DND-41 (cell line): Measurements from ENCODE around the gene C3orf62.

Source experiments
- ATAC-seq: fragments of 200-7000 bp; cut with Tn5 transposase; 3 replicates; pipeline ENCODE4 v1.9.1; 2021; ENCODE audit warnings: low read depth; ENCODE audit not compliant: insufficient read depth
- DNase-seq: peaks from one replicate; pipeline ENCODE4 v3.0.0-alpha.2; 2020
- H2AFZ ChIP-seq: 2 replicates; pipeline ENCODE4 v1.6.0; 2012; ENCODE audit warnings: low read depth, low read length
- H3K27ac ChIP-seq: 2 replicates; pipeline ENCODE4 v1.5.1; 2012; ENCODE audit warnings: low read length, inconsistent platforms
- H3K27me3 ChIP-seq: fragments of 200-600 bp; sonication (generic); 2 replicates; pipeline ENCODE4 v1.6.0; 2012; ENCODE audit warnings: low read length, mild to moderate bottlenecking, inconsistent platforms; ENCODE audit not compliant: insufficient read depth, poor library complexity
- H3K36me3 ChIP-seq: 2 replicates; pipeline ENCODE4 v1.5.1; 2012; ENCODE audit warnings: low read length, inconsistent platforms; ENCODE audit not compliant: insufficient read depth
- H3K4me1 ChIP-seq: 2 replicates; pipeline ENCODE4 v1.5.1; 2012; ENCODE audit warnings: mild to moderate bottlenecking, low read length; ENCODE audit not compliant: insufficient read depth
- H3K4me2 ChIP-seq: 2 replicates; pipeline ENCODE4 v1.6.0; 2012; ENCODE audit warnings: mild to moderate bottlenecking, moderate library complexity, low read length, inconsistent platforms; ENCODE audit not compliant: insufficient read depth
- H3K4me3 ChIP-seq, 2 experiments: fragments of 200-600 bp in 1 of 2; shearing (Covaris generic) in 1 of 2; 2 replicates each; pipeline ENCODE4 v1.5.1; 2012 to 2016; ENCODE audit warnings: inconsistent platforms in 2 of 2, low read length in 2 of 2, mild to moderate bottlenecking in 2 of 2, low read depth in 1 of 2, moderate library complexity in 1 of 2
- H3K79me2 ChIP-seq: 2 replicates; pipeline ENCODE4 v1.6.0; 2012; ENCODE audit warnings: low read length, inconsistent platforms; ENCODE audit not compliant: insufficient read depth
- H3K9ac ChIP-seq: 2 replicates; pipeline ENCODE4 v1.6.0; 2012; ENCODE audit warnings: low read depth, mild to moderate bottlenecking, inconsistent platforms, low read length, moderate library complexity
- H3K9me3 ChIP-seq: 2 replicates; pipeline ENCODE4 v1.5.1; 2012; ENCODE audit warnings: low read length, moderate library complexity, mild to moderate bottlenecking, inconsistent platforms; ENCODE audit not compliant: insufficient read depth, severe bottlenecking
- H4K20me1 ChIP-seq: 2 replicates; pipeline ENCODE4 v1.6.0; 2012; ENCODE audit warnings: low read length; ENCODE audit not compliant: insufficient read depth
- EZH2 ChIP-seq: IDR thresholded peaks from 3 replicates; pipeline ENCODE4 v1.6.1; 2012; ENCODE audit warnings: borderline replicate concordance, low read depth, mild to moderate bottlenecking, moderate library complexity, low read length, inconsistent platforms; ENCODE audit not compliant: severe bottlenecking
- TF ChIP-seq, protein P1 (sequence below): IDR thresholded peaks from 2 replicates; pipeline ENCODE4 v1.5.1; 2012; ENCODE audit warnings: borderline replicate concordance, low read length, moderate library complexity, mild to moderate bottlenecking; ENCODE audit not compliant: poor library complexity, severe bottlenecking; ENCODE audit errors: extremely low read depth

The C3orf62 gene

DNA sequence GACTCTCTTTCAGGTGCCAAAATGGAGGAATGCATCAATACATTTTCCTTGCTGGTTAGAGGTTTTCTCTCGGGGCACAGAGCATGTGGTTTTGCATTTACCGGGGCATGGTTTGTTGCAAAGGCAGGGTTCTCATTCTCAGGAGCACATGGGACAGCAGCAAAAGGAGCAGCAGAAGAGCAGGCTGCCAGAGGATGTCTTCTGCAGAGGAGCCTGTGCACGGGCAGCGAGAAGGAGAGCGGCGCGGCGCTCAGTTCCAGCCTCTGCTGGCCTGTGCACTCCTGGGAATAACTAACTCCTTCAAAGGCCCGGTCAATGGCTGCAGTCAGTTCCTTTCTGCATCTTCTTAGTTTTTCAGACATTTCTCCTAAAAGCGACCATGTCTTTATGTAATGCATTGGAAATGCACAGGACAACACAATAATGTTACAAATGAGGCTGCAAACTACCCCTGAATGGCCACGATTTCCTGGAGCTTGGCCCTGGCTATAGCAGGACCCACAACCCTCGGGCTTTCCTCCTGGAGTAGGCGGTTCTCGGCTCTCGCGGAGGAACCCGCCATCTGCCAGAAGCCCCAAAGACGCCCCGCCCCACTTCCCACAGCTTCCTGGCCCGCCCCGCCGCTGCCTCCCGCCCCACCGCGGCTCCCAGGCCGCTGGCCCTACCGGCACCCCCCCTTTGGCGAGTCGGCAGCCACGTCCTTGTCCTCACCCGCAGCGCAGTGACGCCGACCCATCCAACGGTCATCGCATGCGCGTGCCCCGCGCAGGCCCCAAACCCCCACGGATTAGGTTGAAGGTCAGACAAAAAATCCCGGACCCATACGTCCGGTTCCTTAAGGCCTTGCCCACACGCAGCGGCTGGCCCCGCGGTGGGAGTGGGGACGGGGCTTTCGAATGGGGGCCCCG is at the start of gene C3orf62:
Gene C3orf62 (minus strand): TSS at position 758 of the 908 bp plus-strand sequence. CDS start 360 bp downstream, at position 398.
- H4K20me1 ChIP-seq = no peaks in the 10 kb centered on the region
- H3K79me2 ChIP-seq = no peaks in the 10 kb centered on the region
- H3K27me3 ChIP-seq = no peaks in the 10 kb centered on the region
- no peak for ATAC-seq
- H2AFZ ChIP-seq = no peak within 1 kb of the TSS
- H3K36me3 ChIP-seq = peaks cover 62% of the 10 kb centered on the region
- H3K4me1 ChIP-seq = no peaks in the 10 kb centered on the region
- no peak within 1 kb of the TSS for H3K9ac ChIP-seq
- peak; percentile 13 for DNase-seq
- no peak within 1 kb of the TSS for H3K4me2 ChIP-seq
- H3K9me3 ChIP-seq = no peaks in the 10 kb centered on the region
- no peak within 1 kb of the TSS for H3K4me3 ChIP-seq
- no peak within 1 kb of the TSS for H3K27ac ChIP-seq
- no peak for TF ChIP-seq EZH2
- TF ChIP-seq, protein P1, sequence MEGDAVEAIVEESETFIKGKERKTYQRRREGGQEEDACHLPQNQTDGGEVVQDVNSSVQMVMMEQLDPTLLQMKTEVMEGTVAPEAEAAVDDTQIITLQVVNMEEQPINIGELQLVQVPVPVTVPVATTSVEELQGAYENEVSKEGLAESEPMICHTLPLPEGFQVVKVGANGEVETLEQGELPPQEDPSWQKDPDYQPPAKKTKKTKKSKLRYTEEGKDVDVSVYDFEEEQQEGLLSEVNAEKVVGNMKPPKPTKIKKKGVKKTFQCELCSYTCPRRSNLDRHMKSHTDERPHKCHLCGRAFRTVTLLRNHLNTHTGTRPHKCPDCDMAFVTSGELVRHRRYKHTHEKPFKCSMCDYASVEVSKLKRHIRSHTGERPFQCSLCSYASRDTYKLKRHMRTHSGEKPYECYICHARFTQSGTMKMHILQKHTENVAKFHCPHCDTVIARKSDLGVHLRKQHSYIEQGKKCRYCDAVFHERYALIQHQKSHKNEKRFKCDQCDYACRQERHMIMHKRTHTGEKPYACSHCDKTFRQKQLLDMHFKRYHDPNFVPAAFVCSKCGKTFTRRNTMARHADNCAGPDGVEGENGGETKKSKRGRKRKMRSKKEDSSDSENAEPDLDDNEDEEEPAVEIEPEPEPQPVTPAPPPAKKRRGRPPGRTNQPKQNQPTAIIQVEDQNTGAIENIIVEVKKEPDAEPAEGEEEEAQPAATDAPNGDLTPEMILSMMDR = no peak

DNA sequence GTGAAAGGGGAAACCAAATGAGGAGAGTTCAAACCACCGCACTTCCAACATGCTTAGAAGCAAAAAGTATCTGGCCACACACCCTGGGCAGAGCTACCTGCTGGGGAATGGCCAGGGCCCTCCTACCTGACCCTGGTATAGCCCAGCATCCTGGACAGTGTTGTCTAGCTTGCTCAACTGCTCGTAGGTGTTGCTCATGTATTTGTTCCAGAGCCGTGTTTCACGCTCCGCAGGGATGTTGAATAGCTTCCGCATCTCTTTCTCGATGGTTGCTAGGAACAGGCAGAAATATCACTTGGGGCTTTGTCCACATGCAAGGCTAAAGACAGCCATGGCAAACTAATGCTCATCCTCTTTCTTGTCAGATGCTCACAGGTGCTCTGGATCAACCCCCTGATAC is 47.7 kb upstream of the C3orf62 start:
- H3K4me3 ChIP-seq = no peak overlapping the region
- H3K27ac ChIP-seq = no peak overlapping the region
- no peak overlapping the region for H2AFZ ChIP-seq
- ATAC-seq (no peak), DNase-seq (no peak)
- peaks cover 20% of the 10 kb centered on the region for H3K79me2 ChIP-seq
- no peak overlapping the region for H3K9ac ChIP-seq
- H3K4me1 ChIP-seq = no peaks in the 10 kb centered on the region
- no peak for TF ChIP-seq EZH2
- TF ChIP-seq, protein P1 = no peak
- no peak overlapping the region for H3K4me2 ChIP-seq
- peaks cover 4% of the 10 kb centered on the region; the same call in 1 of the 2 replicates for H4K20me1 ChIP-seq
- no peaks in the 10 kb centered on the region for H3K27me3 ChIP-seq
- peaks cover 89% of the 10 kb centered on the region for H3K36me3 ChIP-seq
- H3K9me3 ChIP-seq = no peaks in the 10 kb centered on the region

DNA sequence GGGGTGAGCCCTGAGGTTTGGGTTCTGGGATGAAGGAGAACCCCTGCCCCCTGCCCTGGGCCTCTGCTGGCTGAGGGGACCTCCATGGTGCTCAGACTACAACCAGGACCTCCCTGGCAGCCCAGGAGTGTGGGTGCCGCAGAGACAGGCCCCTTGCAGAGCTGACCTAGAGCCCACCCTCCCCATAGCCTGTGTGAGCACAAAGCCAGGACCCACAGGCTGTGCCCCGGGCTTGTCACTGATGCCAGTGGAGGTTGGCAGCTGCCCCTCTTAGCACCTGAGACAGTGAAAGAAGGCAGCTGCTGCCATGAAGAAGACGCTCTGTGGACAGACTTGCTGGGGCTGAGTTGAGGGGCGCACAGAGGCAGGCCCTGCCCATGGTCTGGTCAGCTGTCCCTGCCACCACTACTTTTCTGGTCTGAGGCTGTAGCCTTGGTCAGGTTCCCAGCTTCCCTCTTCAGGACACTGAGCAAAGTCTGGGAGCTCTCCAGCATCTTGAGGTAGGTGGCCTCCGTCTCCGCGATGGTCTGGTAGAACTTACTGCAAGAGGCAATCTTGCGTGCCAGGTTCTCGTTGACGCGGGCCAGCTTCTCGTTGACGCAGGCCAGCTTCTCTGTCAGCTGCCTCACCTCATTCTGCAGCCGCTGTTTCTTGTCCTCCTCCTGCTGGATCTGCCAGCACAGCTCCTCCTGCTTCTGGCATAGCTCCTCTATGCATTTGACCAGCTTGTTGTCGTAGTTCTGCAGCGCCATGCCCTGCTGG is 39.8 kb upstream of the C3orf62 start:
- no peaks in the 10 kb centered on the region for H3K9me3 ChIP-seq
- H4K20me1 ChIP-seq = no peaks in the 10 kb centered on the region
- no peaks in the 10 kb centered on the region for H3K27me3 ChIP-seq
- peaks cover 77% of the 10 kb centered on the region for H3K36me3 ChIP-seq
- ATAC-seq (no peak), DNase-seq (no peak)
- H3K4me1 ChIP-seq = no peaks in the 10 kb centered on the region
- no peak overlapping the region for H2AFZ ChIP-seq
- H3K4me3 ChIP-seq = no peak overlapping the region
- H3K9ac ChIP-seq = no peak overlapping the region
- no peak overlapping the region for H3K27ac ChIP-seq
- H3K4me2 ChIP-seq = no peak overlapping the region
- H3K79me2 ChIP-seq = peaks cover under 1% of the 10 kb centered on the region; the same call in 1 of the 2 replicates
- no peak for TF ChIP-seq EZH2
- TF ChIP-seq, protein P1 = no peak
